GM23338 (cell line): ENCODE data around the gene SEMA5A. TPM values are rescaled to one million over a fixed set of nuclear protein-coding genes. Genes with fewer than 3 reads are reported as not detected.

Experiments used
- ATAC-seq: fragments of 200-7000 bp; cut with Tn5 transposase; 3 replicates; pipeline ENCODE4 v1.9.1; 2020
- DNase-seq: peaks from one replicate; pipeline ENCODE4 v3.0.0-alpha.2; 2015; ENCODE audit warnings: low spot score
- H2AFZ ChIP-seq: fragments of 200-600 bp; sonication (generic); 2 replicates; pipeline ENCODE4 v1.8.0; 2016; ENCODE audit warnings: antibody characterized with exemption, mild to moderate bottlenecking, moderate library complexity
- H3F3A ChIP-seq: fragments of 200-600 bp; sonication (generic); replicated peaks from 2 replicates; pipeline ENCODE4 v1.8.0; 2017; ENCODE audit warnings: antibody characterized with exemption, mixed run types, low read depth
- H3K27ac ChIP-seq: fragments of 200-600 bp; sonication (generic); 2 replicates; pipeline ENCODE4 v1.6.1; 2016; ENCODE audit warnings: low read depth
- H3K27me3 ChIP-seq: fragments of 200-600 bp; sonication (generic); 2 replicates; pipeline ENCODE4 v1.8.0; 2016; ENCODE audit warnings: mild to moderate bottlenecking, mixed run types, moderate library complexity; ENCODE audit not compliant: insufficient read depth
- H3K36me3 ChIP-seq: fragments of 200-600 bp; sonication (generic); 2 replicates; pipeline ENCODE4 v1.8.0; 2016; ENCODE audit warnings: mild to moderate bottlenecking; ENCODE audit not compliant: insufficient read depth
- H3K4me1 ChIP-seq: fragments of 200-600 bp; sonication (generic); 2 replicates; pipeline ENCODE4 v1.8.0; 2016; ENCODE audit warnings: mild to moderate bottlenecking, moderate library complexity; ENCODE audit not compliant: insufficient read depth
- H3K4me2 ChIP-seq: fragments of 200-600 bp; sonication (generic); 2 replicates; pipeline ENCODE4 v1.7.1; 2017; ENCODE audit warnings: mixed run types
- H3K4me3 ChIP-seq: fragments of 200-600 bp; sonication (generic); 2 replicates; pipeline ENCODE4 v1.6.1; 2016; ENCODE audit warnings: mixed run types
- H3K79me2 ChIP-seq: fragments of 200-600 bp; sonication (generic); replicated peaks from 2 replicates; pipeline ENCODE4 v1.8.0; 2017; ENCODE audit warnings: mild to moderate bottlenecking; ENCODE audit not compliant: insufficient read depth
- H3K9me2 ChIP-seq: fragments of 200-600 bp; sonication (generic); 2 replicates; pipeline ENCODE4 v1.8.0; 2017; ENCODE audit not compliant: insufficient read depth
- H4K20me1 ChIP-seq: fragments of 200-600 bp; sonication (generic); replicated peaks from 2 replicates; pipeline ENCODE4 v1.8.0; 2017; ENCODE audit warnings: mild to moderate bottlenecking; ENCODE audit not compliant: insufficient read depth
- H3K27ac Mint-ChIP-seq: 2 replicates; pipeline ENCODE4 v1.8.0; 2020; ENCODE audit warnings: inconsistent platforms, mild to moderate bottlenecking, moderate library complexity, mixed read lengths
- H3K27me3 Mint-ChIP-seq: 3 replicates; pipeline ENCODE4 v1.8.0; 2022; ENCODE audit warnings: low read depth, mild to moderate bottlenecking, moderate library complexity, mixed read lengths, inconsistent platforms; ENCODE audit not compliant: insufficient read depth, poor library complexity
- H3K36me3 Mint-ChIP-seq: 3 replicates; pipeline ENCODE4 v1.8.0; 2021; ENCODE audit warnings: low read depth, mild to moderate bottlenecking, inconsistent platforms, moderate library complexity, mixed read lengths
- H3K4me1 Mint-ChIP-seq: 3 replicates; pipeline ENCODE4 v1.8.0; 2020; ENCODE audit warnings: mild to moderate bottlenecking, inconsistent platforms, mixed read lengths
- H3K4me3 Mint-ChIP-seq: 3 replicates; pipeline ENCODE4 v1.8.0; 2021; ENCODE audit warnings: moderate library complexity, mild to moderate bottlenecking, inconsistent platforms, mixed read lengths
- H3K9me3 Mint-ChIP-seq: 3 replicates; pipeline ENCODE4 v1.8.0; 2020; ENCODE audit warnings: moderate library complexity, mild to moderate bottlenecking, inconsistent platforms, mixed read lengths
- CREB1 ChIP-seq: fragments of 250-450 bp; sonication (Bioruptor Pico); IDR thresholded peaks from 2 replicates; pipeline ENCODE4 v1.5.0; 2020; ENCODE audit warnings: low read depth, mild to moderate bottlenecking, moderate library complexity
- CTCF ChIP-seq, 2 experiments: fragments of 200-600 bp in 1 of 2; sonication (generic) in 1 of 2; conservative IDR thresholded peaks; 2 replicates each; pipeline versions ENCODE4 v1.5.1 to v1.6.1; 2016 to 2017; ENCODE audit warnings: antibody characterized with exemption in 2 of 2, low read depth in 2 of 2, mild to moderate bottlenecking in 2 of 2, moderate library complexity in 1 of 2
- ETS1 ChIP-seq: IDR thresholded peaks from 2 replicates; pipeline ENCODE4 v1.6.1; 2016; ENCODE audit warnings: antibody characterized with exemption
- EZH2 ChIP-seq: fragments of 200-600 bp; sonication (generic); IDR thresholded peaks from one replicate; pipeline ENCODE4 v1.8.0; 2017; ENCODE audit warnings: antibody characterized with exemption, mild to moderate bottlenecking, low read depth; ENCODE audit not compliant: unreplicated experiment
- EZH2phosphoT487 ChIP-seq: fragments of 200-600 bp; sonication (generic); IDR thresholded peaks from one replicate; pipeline ENCODE4 v1.8.1; 2018; ENCODE audit warnings: antibody characterized with exemption; ENCODE audit not compliant: unreplicated experiment
- JUNB ChIP-seq: IDR thresholded peaks from one replicate; pipeline ENCODE4 v1.6.1; 2016; ENCODE audit warnings: antibody characterized with exemption; ENCODE audit not compliant: unreplicated experiment
- NANOG ChIP-seq: IDR thresholded peaks from 2 replicates; pipeline ENCODE4 v1.6.1; 2016; ENCODE audit warnings: antibody characterized with exemption, borderline replicate concordance
- POLR2AphosphoS5 ChIP-seq: IDR thresholded peaks from 2 replicates; pipeline ENCODE4 v1.6.1; 2016; ENCODE audit warnings: antibody characterized with exemption, low read depth
- REST ChIP-seq: IDR thresholded peaks from one replicate; pipeline ENCODE4 v1.6.1; 2018; ENCODE audit warnings: antibody characterized with exemption; ENCODE audit not compliant: unreplicated experiment
- STAT1 ChIP-seq: IDR thresholded peaks from one replicate; pipeline ENCODE4 v1.6.1; 2016; ENCODE audit warnings: antibody characterized with exemption; ENCODE audit not compliant: unreplicated experiment
- ZNF114 ChIP-seq: fragments of 250-450 bp; sonication (Bioruptor Pico); IDR thresholded peaks from 2 replicates; pipeline ENCODE4 v1.5.0; 2020; ENCODE audit warnings: mild to moderate bottlenecking, moderate library complexity
- ZNF331 ChIP-seq: fragments of 250-450 bp; sonication (Bioruptor Pico); IDR thresholded peaks from 2 replicates; pipeline ENCODE4 v1.5.0; 2020; ENCODE audit warnings: low read depth, mild to moderate bottlenecking, moderate library complexity
- ZNF462 ChIP-seq: fragments of 250-450 bp; sonication (Bioruptor Pico); IDR thresholded peaks from 2 replicates; pipeline ENCODE4 v1.5.0; 2020; ENCODE audit warnings: mild to moderate bottlenecking, moderate library complexity
- polyA plus RNA-seq: library from polyadenylated mRNA; unstranded; fragments of >200 nt; fragmentation: Nextera tagmentation; extraction: Ambion mirVana; gene quantifications from 2 replicates; pipeline ENCODE4 v1.2.1, GENCODE V29; 2016
- total RNA-seq: library from RNA; depleted of rRNA; stranded (reverse); fragments of >200 nt; shearing (Covaris generic); gene quantifications from 2 replicates; pipeline ENCODE4 v1.2.3, GENCODE V29; 2014

Gene SEMA5A
- total and polyA plus RNA-seq, 2 experiments from 2014 or later = 2.1 to 8.1 TPM

DNA sequence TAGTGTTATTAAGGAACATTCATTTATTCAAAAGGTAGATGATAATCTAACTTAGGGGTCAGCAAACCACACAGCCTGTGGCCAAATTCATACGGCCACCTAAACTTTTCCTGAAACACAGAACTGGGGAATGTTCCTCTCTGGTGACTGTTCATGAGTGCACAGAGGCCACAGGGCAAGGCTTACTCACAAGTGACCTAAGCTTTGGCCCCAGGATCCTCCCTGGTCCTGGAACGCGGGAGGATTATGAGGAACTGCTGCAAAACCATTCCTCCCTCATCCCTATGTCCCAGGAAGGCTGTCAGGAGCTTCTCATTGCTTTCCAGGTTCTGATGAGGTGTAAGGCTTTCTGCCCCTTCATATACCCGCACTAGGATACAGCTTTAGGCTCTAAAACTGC, 397.6 kb downstream of the SEMA5A start:
- Histone ChIP-seq H3K4me3 (no peak overlapping the region), H3K27ac (no peak overlapping the region), H4K20me1 (no peaks in the 10 kb centered on the region), H3K9me2 (no peaks in the 10 kb centered on the region), H3K4me1 (no peaks in the 10 kb centered on the region), H3K79me2 (no peaks in the 10 kb centered on the region), H3F3A (no peaks in the 10 kb centered on the region), H3K27me3 (no peaks in the 10 kb centered on the region), H3K36me3 (no peaks in the 10 kb centered on the region), H2AFZ (no peak overlapping the region), H3K4me2 (no peak overlapping the region)
- Mint-ChIP-seq H3K27ac (no peak overlapping the region), H3K36me3 (peaks cover 7% of the 10 kb centered on the region; the same call in 2 of the 3 replicates), H3K4me3 (no peak overlapping the region), H3K27me3 (no peaks in the 10 kb centered on the region), H3K9me3 (peaks cover 6% of the 10 kb centered on the region; the same call in 1 of the 3 replicates), H3K4me1 (no peaks in the 10 kb centered on the region)
- DNase-seq = no peak
- ATAC-seq = no peak
- TF ChIP-seq ZNF462 (no peak), REST (no peak), CREB1 (CRISPR knock-in tag) (no peak), EZH2phosphoT487 (no peak), STAT1 (no peak), ZNF114 (CRISPR knock-in tag) (no peak), ZNF331 (no peak), POLR2AphosphoS5 (no peak), NANOG (no peak), JUNB (no peak), EZH2 (no peak), CTCF (conservative IDR thresholded peaks at IDR 0.05; ENCODE audit: low read depth in 2 of 2) (no peak), ETS1 (no peak)
